ENCODE measurements around the gene GNAL. TPM values are rescaled to one million over a fixed set of nuclear protein-coding genes. Genes with fewer than 3 reads are reported as not detected.

The GNAL gene
- total RNA-seq, 2 donors from 2014 or later = 2.7 to 4.4 TPM

- peak; percentile 57 to 80 for TF ChIP-seq CTCF (IDR thresholded peaks at IDR 0.05)
- no peak for DNase-seq (ENCODE audit: low spot score)
- Histone ChIP-seq H3K4me1 (peaks cover 0 to 8% of the 10 kb centered on the region in 2 donors), H3K27me3 (no peaks in the 10 kb centered on the region), H3K9me3 (peaks cover 0 to 2% of the 10 kb centered on the region in 2 donors), H3K36me3 (no peaks in the 10 kb centered on the region), H3K27ac (no peak overlapping the region), H3K4me3 (no peak overlapping the region)
Measured at GRCh38 chr18:11654736-11655605, 34.1 kb upstream of the GNAL start.

- Histone ChIP-seq H3K27me3 (no peaks in the 10 kb centered on the region), H3K9me3 (no peaks in the 10 kb centered on the region), H3K4me3 (no peak overlapping the region), H3K36me3 (no peaks in the 10 kb centered on the region), H3K4me1 (peaks cover 0 to 8% of the 10 kb centered on the region in 2 donors), H3K27ac (no peak overlapping the region)
- DNase-seq (ENCODE audit: low spot score) = no peak
- peak in 1 of 2 donors; percentile 7 for TF ChIP-seq CTCF (IDR thresholded peaks at IDR 0.05)
Measured at GRCh38 chr18:11655606-11655932, 33.5 kb upstream of the GNAL start.

- TF ChIP-seq CTCF (IDR thresholded peaks at IDR 0.05) = no peak
- DNase-seq (ENCODE audit: low spot score) = no peak
- Histone ChIP-seq H3K27me3 (no peaks in the 10 kb centered on the region), H3K36me3 (no peaks in the 10 kb centered on the region), H3K27ac (no peak overlapping the region), H3K4me1 (peaks cover 0 to 8% of the 10 kb centered on the region in 2 donors), H3K9me3 (no peaks in the 10 kb centered on the region), H3K4me3 (no peak overlapping the region)
Measured at GRCh38 chr18:11657152-11657551, 31.9 kb upstream of the GNAL start.

- H3K9me3 ChIP-seq = no peaks in the 10 kb centered on the region
- H3K4me3 ChIP-seq = no peak overlapping the region
- no peaks in the 10 kb centered on the region for H3K27me3 ChIP-seq
- peaks cover 0 to 8% of the 10 kb centered on the region in 2 donors for H3K4me1 ChIP-seq
- H3K27ac ChIP-seq = no peak overlapping the region
- no peaks in the 10 kb centered on the region for H3K36me3 ChIP-seq
- TF ChIP-seq CTCF (IDR thresholded peaks at IDR 0.05) = no peak
- no peak for DNase-seq (ENCODE audit: low spot score)
Measured at GRCh38 chr18:11657554-11657953, 31.5 kb upstream of the GNAL start.

GRCh38 chr18:11658019-11658418 is 31.0 kb upstream of the GNAL start:
- no peak for DNase-seq (ENCODE audit: low spot score)
- Histone ChIP-seq H3K27me3 (no peaks in the 10 kb centered on the region), H3K36me3 (no peaks in the 10 kb centered on the region)

More at GRCh38 chr18:11658019-11658418, 31.0 kb upstream of the GNAL start:
- Histone ChIP-seq H3K4me1 (peaks cover 0 to 8% of the 10 kb centered on the region in 2 donors), H3K4me3 (no peak overlapping the region), H3K9me3 (no peaks in the 10 kb centered on the region), H3K27ac (no peak overlapping the region)
- no peak for TF ChIP-seq CTCF (IDR thresholded peaks at IDR 0.05)

Data from right atrium auricular region (tissue), 2 donors.